Measurements from ENCODE around the gene LBX2.
A peak's percentile ranks its signal among the peaks of the same experiment; 100 is the strongest.

LBX2 gene

GRCh38 chr2:74505448-74506246, 6.2 kb upstream of the LBX2 start:
- DNase-seq (ENCODE audit: insufficient read length, low spot score) = no peak
- no peak for FAIRE-seq

- no peak for FAIRE-seq
- DNase-seq (ENCODE audit: insufficient read length, low spot score) = no peak
Measured at GRCh38 chr2:74504591-74504990, 5.2 kb upstream of the LBX2 start.

DNA sequence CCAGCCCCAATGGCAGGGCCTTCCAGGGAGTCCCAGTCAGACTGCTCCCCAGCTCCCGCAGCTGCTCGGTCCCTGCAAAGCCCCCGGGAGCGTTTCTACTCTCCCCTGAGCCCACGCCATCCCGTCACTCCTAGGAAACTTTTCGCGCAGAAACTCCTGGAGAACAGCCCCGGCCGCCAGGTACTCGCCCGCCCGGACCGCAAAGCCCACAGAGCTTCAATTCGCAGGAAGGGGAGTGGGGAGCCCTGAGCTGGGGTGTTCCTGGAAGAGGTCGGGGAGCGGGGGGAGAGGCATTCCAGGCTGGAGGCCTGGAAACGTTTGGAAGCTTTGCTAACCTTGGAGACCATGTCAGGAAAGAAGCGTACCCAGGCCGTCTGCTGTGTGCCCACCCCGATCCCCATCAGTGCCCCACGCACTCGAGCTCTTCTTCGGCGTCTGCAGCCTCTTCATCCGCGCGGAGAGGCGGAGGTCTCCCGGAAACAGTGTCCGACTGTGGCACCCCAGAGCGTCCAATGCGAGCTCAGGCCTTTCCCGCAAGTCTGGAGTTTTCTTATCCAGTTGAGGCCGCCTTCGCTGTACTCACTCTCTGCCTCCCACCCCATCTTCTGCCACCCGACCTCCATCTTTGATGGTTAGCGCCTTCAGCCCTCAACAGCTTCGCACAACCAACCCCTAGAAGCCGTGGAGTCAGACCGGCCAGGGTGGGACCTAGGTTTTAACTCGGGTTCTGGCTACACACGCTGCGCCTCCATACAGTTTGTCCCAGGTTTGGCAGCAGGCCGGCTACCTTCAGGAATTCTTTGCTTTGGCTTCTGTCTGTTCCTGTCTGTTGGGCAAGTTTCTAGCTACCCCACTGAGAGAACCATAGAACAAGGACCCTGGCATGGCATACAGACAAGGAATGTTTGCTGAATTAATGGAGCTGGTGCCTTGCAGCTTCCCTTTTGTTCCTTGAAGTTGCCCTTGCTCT, 4.4 kb upstream of the LBX2 start:
- no peak for FAIRE-seq
- DNase-seq (ENCODE audit: insufficient read length, low spot score) = no peak

GRCh38 chr2:74502720-74503505, 3.5 kb upstream of the LBX2 start:
- FAIRE-seq (peak; percentile 71), DNase-seq (ENCODE audit: insufficient read length, low spot score) (peak; percentile 63)

GRCh38 chr2:74502147-74502719, 2.8 kb upstream of the LBX2 start:
- peak; percentile 18 for FAIRE-seq
- DNase-seq (ENCODE audit: insufficient read length, low spot score) = no peak

DNA sequence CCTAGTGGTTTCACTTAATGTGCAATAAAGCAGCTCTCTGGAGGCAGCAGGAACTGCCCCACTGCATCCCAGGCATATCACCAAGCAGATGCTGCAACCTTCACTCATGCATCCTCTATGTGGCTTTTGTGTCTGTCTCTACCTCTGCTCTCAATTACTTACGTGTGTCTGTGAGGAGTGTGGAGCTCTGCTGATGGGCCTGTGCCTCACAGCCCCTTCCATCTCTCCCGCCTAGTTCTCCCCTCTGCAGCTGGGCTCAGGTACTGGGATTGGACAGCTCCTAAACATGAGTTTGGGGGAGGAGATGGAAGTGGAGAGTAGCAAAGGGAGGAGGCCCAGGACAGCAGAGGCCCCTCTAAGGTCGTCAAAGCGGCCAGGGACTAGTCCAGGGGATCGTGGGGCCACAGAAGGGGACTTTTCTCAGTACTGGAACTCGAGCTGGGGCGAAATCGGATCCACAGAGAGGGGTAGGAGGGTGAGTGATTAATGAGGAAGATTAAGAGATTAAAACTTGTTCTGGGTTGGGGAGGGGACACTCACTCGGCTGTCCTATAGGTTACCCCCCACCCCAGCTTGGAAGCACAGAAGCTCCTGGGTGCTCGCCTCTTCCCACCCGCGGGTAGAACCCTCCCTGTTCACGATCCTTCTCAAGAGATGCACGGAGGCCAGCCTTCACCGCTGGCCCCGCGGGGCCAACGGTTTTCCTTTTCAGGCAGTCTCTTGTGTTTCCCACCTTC, 2.1 kb upstream of the LBX2 start:
- no peak for FAIRE-seq
- DNase-seq (ENCODE audit: insufficient read length, low spot score) = no peak

- DNase-seq (ENCODE audit: insufficient read length, low spot score) (no peak), FAIRE-seq (no peak)
Measured at GRCh38 chr2:74500578-74500946, 1.2 kb upstream of the LBX2 start.

- FAIRE-seq = no peak
- no peak for DNase-seq (ENCODE audit: insufficient read length, low spot score)
Measured at GRCh38 chr2:74499940-74500577, 656 bp upstream of the LBX2 start.

GRCh38 chr2:74498500-74499266, 720 bp downstream of the LBX2 start:
- peak; percentile 47 for FAIRE-seq

GRCh38 chr2:74497777-74498499, 1.5 kb downstream of the LBX2 start:
- peak; percentile 55 for FAIRE-seq
- DNase-seq (ENCODE audit: insufficient read length, low spot score) = no peak

More at GRCh38 chr2:74498500-74499266, 720 bp downstream of the LBX2 start:
- DNase-seq (ENCODE audit: insufficient read length, low spot score) = no peak

DNA sequence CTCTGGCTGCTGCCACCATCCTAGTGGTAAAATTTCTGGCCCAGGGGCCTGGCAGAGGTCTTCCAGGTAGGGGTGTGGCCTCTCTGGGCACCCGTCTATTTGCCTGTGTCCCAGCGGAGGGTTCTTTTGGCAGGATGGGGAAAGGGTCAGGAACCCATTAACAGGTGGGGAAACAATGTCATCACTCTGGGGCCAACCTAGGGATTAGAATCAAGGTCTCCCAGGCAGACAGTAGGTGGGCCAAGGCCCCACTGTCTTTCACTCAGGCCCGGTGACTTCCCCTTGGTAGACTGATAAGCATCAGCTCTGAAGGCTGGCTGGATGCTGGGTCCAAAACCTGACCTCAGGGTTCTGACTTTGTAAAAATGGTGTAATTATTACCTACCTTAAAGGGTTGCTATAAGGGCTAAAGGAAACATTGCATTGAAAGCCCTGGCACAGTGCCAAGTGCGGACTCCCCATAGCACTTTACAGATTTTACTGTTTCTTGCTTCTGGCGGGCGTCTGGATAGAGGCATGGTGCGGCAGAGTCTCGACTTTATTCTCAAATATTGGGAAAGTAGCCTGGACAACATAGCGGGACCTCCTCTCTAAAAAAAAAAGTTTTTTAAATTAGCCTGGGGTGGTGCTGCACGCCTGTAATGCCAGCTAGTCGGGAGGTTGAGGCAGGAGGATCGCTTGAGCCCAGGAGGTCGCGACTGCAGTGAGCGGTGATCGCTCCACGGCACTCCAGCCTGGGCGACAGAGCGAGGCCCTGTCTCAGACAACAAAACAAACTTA, 2.2 kb downstream of the LBX2 start:
- no peak for FAIRE-seq
- no peak for DNase-seq (ENCODE audit: insufficient read length, low spot score)

GRCh38 chr2:74495440-74495839, 4.0 kb downstream of the LBX2 start:
- no peak for DNase-seq (ENCODE audit: insufficient read length, low spot score)
- FAIRE-seq = no peak

- DNase-seq (ENCODE audit: insufficient read length, low spot score) (no peak), FAIRE-seq (no peak)
Measured at GRCh38 chr2:74493546-74493945, 5.9 kb downstream of the LBX2 start.

- FAIRE-seq (no peak), DNase-seq (ENCODE audit: insufficient read length, low spot score) (no peak)
Measured at GRCh38 chr2:74491648-74492544, 7.5 kb downstream of the LBX2 start.

DNA sequence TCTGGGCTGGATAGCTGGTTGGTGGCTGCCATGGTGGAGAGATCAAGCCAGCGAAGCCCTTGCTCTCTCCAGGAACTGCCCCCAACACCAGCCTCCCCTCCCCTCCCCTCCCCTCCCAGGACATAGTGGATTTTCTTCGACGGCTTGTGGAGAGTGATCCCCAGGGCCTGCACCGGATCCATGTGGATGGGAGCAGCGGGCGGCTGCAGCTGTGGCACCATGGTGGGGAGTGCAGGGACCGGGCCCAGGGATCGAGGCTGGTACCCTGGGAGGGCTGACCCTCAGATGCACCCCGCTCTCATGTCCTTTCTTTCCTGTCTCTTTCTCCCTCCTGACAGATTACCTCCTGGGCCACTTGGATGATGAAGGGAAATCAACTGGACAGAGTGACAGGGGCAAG, 9.5 kb downstream of the LBX2 start:
- no peak for DNase-seq (ENCODE audit: insufficient read length, low spot score)
- FAIRE-seq = no peak

All from GM19239 (cell line).